Stimulated activated CD8-positive, alpha-beta memory T cell treated with anti-CD3 and anti-CD28 coated beads, Interleukin-15, amount 100 ng/mL, for 4 hours (primary cell): ENCODE data around the gene KLHL6.
"Not testable (repeated sequence)": the region's sequence is repeated elsewhere in the genome, so short reads cannot be mapped to it uniquely, and the experiment has no call there.

Experiments used
- DNase-seq, 2 donors: peaks; one replicate each; pipeline ENCODE4 v3.0.0-alpha.2; 2020; ENCODE audit warnings: low read depth in 2 of 2

The KLHL6 gene

DNA sequence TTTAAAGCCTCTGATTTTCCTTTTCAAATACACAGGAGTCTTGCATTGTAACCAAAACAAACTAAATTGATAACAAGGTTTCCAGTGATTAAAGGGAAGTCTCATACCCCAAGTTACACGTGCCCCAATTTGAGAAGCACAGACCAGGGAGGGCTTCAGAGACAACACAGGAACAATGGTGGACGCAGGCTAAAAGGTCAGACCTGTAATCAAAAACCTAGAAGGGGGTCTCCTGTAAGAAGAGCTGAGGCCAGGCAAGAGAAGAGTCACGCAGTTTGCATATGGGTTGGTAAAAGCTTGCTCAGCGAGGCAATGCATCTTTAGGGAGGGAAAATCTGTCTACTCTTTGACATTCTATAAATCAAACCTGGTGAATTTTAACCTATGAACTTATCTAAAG, 68.5 kb downstream of the KLHL6 start:
- DNase-seq: no peak

DNA sequence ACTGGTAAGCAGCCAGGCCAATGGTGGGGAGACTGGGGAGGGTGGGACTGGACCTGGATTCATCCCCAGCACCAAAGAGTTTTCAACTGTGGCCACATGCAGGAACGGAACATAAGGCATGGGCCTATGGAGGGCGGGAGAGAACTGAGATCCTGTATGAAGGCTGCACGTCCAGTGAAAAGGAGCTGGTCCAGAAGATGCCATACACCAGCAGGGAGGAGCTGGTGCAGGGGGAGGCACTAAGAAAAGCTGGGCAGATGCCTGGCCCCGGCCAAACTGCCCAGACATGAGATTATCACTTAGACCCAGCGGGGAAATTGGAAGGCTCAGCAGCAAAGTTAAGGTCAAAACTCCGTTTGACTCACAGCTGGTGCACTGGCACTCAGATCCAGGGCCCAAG, 69.0 kb downstream of the KLHL6 start:
- DNase-seq: no peak

GRCh38 chr3:183485585-183485984, 69.9 kb downstream of the KLHL6 start:
- no peak for DNase-seq

DNA sequence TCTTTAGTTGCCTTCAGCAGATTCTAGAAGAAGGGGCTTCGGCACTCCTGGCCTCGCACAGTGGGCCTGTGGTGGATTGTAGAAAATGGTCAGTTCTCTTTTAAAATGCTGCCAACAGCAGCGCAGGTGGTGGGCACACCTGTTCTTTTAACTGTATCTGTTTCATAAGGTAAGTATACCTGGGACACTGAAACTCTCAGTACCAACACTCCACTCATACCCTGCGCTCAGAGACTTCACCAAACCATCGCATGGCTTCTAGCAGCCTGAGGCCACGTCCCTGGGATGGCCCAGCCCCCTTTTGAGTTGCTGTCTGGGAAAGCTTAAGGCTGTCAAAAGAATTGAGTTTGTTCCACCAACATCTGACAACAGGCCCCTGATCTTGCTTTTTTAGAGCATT, 70.4 kb downstream of the KLHL6 start:
- no peak for DNase-seq

DNA sequence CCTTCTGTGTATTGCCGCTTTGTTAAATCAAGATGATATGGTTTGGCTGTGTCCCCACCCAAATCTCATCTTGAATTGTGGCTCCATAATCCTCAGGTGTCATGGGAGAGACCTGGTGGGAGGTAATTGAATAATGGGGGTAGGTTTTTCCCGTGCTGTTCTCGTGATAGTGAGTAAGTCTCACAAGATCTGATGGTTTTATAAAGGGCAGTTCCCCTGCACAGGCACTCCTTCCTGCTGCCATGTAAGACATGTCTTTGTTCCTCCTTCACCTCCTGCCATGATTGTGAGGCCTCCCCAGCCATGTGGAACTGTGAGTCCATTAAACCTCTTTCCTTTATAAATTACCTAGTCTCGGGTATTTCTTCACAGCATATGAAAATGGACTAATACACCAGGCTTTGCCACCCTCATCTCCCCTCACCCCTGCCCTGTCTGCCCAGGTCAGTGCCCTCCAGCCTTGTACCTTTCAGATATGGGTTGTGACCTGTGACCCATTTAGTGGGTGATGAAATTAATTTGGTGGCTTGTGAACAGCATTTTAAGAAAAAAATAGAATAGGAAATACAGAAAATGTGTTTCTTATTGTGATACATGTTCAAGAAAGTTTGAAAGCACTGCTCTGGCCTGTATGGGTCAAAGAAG, 71.0 kb downstream of the KLHL6 start:
- no peak for DNase-seq

- no peak for DNase-seq
Measured at GRCh38 chr3:183481582-183481981, 73.9 kb downstream of the KLHL6 start.

DNA sequence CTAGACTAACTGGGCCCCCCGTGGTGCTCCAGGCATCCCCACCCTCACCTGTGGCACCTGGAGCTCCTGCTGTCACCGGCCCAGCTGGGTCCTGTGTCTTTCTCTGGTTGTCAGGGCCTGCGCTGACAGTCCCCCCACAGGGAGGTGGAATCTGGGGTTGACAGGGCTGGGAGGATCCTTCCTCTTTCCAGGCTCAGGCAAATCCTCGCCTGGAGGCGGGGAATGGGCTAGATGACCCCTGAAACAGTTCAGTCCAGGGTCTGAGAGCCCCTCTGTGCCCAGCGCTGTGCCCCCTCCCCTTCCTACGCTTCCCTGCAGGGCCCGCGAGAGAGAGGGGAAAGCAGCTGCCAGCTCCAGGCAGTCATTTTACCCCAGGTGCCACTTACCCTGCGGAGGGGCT, 77.0 kb downstream of the KLHL6 start:
- no peak for DNase-seq

- no peak for DNase-seq
Measured at GRCh38 chr3:183477801-183478456, 77.6 kb downstream of the KLHL6 start.

DNA sequence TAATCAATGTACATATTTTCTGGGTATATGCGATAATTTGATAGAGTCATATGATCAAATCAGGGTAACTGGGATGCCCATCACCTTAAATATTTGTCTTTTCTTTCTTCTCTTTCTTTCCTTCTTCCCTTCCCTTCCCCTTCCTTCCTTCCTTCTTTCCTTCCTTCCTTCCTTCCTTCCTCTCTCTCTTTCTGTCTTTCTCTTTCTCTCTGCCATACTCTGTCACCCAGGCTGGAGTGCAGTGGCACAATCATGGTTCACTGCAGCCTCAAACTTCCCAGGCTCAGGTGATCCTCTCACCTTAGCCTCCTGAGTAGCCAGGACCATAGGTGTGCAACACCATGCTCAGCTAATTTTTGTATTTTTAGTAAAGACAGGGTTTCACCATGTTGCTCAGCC, 79.7 kb downstream of the KLHL6 start:
- not testable (repeated sequence) for DNase-seq

DNA sequence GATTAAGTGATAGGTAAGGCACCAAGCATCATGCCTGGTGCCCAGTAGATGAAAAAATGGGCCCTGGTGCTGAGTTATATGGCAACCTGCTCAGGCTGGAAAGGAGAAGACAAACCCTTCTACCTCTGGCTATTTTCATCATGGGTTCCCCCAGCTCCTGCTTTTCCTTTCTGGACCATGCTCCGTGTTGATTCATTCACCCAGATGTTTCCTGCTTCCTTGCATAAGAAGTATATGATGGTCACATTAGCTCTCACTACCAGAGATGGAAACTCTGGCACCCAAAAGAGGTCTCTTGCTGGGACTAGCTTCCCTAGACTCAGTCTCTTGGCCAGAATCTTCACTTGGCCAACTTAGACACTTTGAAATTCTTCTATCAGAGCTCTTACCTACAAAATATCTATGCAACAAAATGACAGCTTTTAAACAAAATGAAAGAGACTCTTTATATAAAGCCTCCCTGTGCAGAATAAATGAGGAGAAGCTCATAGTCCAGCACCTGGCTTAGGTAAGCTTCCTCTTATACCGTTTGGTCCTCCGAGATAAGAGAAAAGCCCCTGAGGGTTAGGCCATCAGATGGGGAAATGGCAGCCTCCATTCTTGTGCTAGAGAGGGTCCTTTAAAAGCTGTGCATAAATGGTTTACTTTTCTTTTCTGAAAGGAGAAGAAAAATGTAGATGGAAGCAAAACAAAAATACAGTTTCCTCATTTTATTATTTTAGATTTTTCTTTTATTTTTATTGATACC, 80.3 kb downstream of the KLHL6 start:
- DNase-seq: no peak

DNA sequence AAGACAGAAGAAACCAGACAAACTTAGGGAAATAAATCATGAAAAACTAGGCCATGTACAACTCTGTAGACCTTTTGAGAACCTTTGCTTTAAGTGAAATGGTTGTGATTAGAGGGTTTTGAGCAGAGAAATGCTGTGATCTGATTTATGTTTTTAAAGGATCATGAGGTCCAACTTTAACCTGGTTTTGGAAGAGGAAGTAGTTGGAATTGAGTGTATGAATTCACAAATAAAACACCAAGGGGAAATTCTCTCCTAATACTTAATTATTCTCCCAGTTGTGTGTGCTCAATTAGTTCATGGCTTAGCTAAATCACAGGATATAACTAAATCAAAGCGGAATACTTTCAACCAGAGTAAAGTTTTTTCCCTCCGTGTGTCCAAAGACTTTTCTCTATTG, 81.5 kb downstream of the KLHL6 start:
- no peak for DNase-seq

- no peak for DNase-seq
Measured at GRCh38 chr3:183472155-183472554, 83.4 kb downstream of the KLHL6 start.

DNA sequence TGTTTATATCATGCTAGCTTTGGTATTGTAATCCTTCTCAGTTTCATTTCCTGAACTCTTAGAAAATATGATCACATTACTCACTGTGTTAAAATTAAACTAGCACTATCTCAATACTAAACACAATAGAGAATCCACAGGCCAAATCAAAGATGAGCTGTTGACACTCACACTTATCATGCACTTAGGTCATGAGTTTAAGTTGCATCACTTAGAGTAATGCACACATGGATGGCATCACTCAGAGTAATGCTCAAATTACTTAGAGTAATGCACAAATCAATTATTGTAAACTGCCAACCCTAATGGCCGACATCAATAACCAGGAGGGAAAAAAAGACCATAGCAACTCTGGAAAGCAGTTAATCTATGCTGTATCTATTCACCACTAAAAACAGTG, 87.1 kb downstream of the KLHL6 start:
- no peak for DNase-seq

DNA sequence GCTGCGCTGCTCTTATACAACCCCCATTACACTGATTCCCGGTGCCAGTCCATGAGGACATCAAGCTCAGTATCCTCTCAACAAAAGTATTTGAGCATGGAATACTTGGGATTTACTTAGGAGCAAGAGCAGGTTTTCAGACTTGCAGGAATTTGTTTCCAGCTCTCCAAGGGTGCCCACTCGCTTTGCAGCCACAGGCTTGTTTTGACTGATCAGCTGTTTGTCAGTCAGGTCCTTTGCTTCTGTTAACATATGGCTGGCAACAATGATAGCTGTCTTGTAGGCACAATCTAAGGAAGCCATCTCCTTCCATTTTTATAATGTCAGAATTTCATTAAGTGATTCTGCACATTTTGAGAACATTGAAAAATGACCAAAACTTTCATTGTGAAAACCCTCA, 88.9 kb downstream of the KLHL6 start:
- no peak for DNase-seq

DNA sequence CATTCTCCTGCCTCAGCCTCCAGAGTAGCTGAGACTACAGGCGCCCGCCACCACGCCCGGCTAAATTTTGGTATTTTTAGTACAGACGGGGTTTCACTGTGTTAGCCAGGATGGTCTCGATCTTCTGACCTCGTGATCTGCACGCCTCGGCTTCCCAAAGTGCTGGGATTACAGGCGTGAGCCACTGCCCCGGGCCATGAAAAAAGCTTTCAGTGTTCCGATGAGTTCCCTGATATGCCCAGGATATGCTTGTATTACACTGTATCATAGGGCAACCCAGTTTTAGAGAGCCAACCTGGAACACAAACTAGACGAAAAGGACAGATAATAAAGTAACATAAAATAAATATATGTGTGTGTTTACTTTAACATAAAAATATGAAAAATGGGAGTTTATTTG, 89.8 kb downstream of the KLHL6 start:
- DNase-seq: not testable (repeated sequence)

DNA sequence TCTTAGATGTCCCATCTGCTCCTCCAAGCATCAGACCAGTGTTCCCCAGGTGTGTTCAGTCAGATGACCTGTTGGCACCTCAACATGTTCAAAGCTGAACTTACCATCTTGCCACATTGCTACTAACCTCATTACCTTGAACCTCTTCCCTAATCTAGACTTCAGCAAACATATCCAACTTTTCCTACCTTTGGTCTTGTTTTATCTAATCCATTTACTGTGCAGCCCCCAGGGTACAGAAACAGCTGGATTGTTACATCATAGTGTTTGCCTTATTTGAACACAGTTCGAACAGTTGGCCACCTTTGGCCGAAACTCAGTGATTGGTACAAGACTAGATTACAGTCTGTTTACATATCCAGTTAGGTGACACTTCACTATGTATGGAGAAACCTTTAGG, 91.0 kb downstream of the KLHL6 start:
- DNase-seq: no peak

- DNase-seq: no peak
Measured at GRCh38 chr3:183460081-183461055, 95.1 kb downstream of the KLHL6 start.

DNA sequence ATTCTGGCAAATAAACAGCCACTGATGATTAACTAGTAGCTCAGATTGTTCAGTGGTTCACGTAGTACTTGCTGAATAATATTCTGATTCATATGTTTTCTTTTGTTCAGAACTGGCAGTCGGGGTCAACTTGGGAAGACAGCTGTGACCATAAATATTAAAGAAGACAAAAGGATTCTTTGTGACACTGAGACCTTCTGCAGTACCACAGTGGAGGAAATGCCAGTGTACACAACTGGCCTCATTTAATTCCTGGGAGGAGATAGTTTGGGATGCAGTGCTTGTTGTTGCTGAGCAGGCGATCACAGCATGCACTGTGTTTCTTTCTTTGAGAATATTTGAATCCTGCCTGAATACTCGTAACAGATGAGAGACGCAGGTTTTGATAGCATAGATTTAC, 100.4 kb downstream of the KLHL6 start:
- DNase-seq: no peak

DNA sequence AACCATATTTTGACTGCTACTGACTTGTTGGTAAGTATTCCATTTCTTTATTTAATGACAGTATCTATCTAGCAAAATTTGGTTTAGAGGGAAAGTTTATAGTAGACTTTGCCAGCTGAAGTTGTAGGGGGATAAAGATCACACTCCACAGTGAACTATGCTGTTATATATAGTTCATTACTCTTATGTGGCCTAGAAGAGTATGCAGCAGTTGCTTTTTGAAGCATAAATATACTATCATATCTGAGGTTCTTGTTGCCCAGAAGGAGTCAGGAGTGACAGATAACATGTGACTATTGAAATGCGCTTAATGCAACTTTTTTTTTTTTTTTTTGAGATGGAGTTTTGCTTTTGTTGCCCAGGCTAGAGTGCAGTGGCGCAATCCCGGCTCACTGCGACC, 101.4 kb downstream of the KLHL6 start:
- no peak for DNase-seq

DNA sequence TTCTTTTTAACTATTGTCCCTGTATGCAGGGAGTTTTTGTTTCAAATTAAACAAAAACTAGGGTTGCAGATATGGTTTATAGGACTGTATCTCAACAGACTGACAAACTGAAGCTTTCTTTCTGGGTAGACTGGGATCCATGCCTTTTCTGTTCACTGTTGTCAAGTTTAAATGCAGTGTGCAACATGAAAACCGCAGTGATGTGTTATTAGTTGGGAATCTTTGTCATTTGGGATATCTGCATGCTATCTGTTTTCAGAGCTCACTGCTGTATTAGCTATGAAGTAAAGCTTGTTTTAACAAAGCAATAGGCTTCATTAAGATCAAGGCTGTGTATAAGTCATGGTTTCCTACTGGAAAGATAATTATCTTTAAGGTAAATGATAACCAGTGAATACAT, 105.7 kb downstream of the KLHL6 start:
- no peak for DNase-seq

- DNase-seq: no peak
Measured at GRCh38 chr3:183449391-183449790, 106.1 kb downstream of the KLHL6 start.
